Measurements from ENCODE around the gene RNASE8. TPM values are rescaled to one million over a fixed set of nuclear protein-coding genes. Genes with fewer than 3 reads are reported as not detected.
"Not testable (repeated sequence)": the region's sequence is repeated elsewhere in the genome, so short reads cannot be mapped to it uniquely, and the experiment has no call there.

The RNASE8 gene
- not detected for total RNA-seq

GRCh38 chr14:21057803-21058675 is at the start of gene RNASE8:
Gene RNASE8 (plus strand): TSS chr14:21057822. CDS start chr14:21057893, 71 bp downstream.
- no peak for DNase-seq

- not testable (repeated sequence) for DNase-seq
Observed at GRCh38 chr14:21009721-21010120, 47.9 kb upstream of the RNASE8 start.

GRCh38 chr14:21011136-21011535 is 46.5 kb upstream of the RNASE8 start:
- DNase-seq, result no peak

GRCh38 chr14:21014761-21015190 is 42.8 kb upstream of the RNASE8 start:
- DNase-seq, result peak; percentile 81

- DNase-seq, result no peak
Observed at GRCh38 chr14:21015312-21015711, 42.3 kb upstream of the RNASE8 start.

- no peak for DNase-seq
Observed at GRCh38 chr14:21016413-21017190, 41.0 kb upstream of the RNASE8 start.

GRCh38 chr14:21017528-21018245 is 39.9 kb upstream of the RNASE8 start:
- DNase-seq, result no peak

GRCh38 chr14:21018286-21018685 is 39.3 kb upstream of the RNASE8 start:
- DNase-seq, result no peak

GRCh38 chr14:21018781-21019180 is 38.8 kb upstream of the RNASE8 start:
- DNase-seq, result no peak

GRCh38 chr14:21019366-21019765 is 38.3 kb upstream of the RNASE8 start:
- DNase-seq, result no peak

- DNase-seq, result no peak
Observed at GRCh38 chr14:21020977-21021545, 36.6 kb upstream of the RNASE8 start.

- no peak for DNase-seq
Observed at GRCh38 chr14:21022686-21023085, 34.9 kb upstream of the RNASE8 start.

- DNase-seq, result no peak
Observed at GRCh38 chr14:21023174-21023573, 34.4 kb upstream of the RNASE8 start.

GRCh38 chr14:21023817-21024584 is 33.6 kb upstream of the RNASE8 start:
- DNase-seq, result no peak

- peak; percentile 66 for DNase-seq
Observed at GRCh38 chr14:21024585-21025370, 32.8 kb upstream of the RNASE8 start, which contains the start of gene NDRG2. Gene NDRG2 (minus strand): TSS chr14:21025061. CDS start chr14:21023315, 1,746 bp downstream.

GRCh38 chr14:21025371-21026273 is 32.0 kb upstream of the RNASE8 start:
- DNase-seq, result peak; percentile 60

- peak; percentile 67 for DNase-seq
Observed at GRCh38 chr14:21026274-21026987, 31.2 kb upstream of the RNASE8 start.

- DNase-seq, result no peak
Observed at GRCh38 chr14:21026988-21027315, 30.7 kb upstream of the RNASE8 start.

GRCh38 chr14:21029917-21030316 is 27.7 kb upstream of the RNASE8 start, which contains the start of gene TPPP2:
Gene TPPP2 (plus strand): TSS chr14:21030217. CDS start chr14:21030582, 365 bp downstream.
- DNase-seq, result no peak
